K562 (cell line): Measurements from ENCODE around the gene ZBTB38. TPM values are rescaled to one million over a fixed set of nuclear protein-coding genes. Genes with fewer than 3 reads are reported as not detected.

Experiments
- ATAC-seq: fragments of 200-7000 bp; cut with Tn5 transposase; 3 replicates; pipeline ENCODE4 v1.9.1; 2020; ENCODE audit warnings: moderate library complexity
- BruUV-seq: library from RNA; stranded (reverse); fragments of 400-500 nt; replicated peaks from 2 replicates; lab custom pipeline; 2021; lab: Mats Ljungman, UMichigan
- CTCF ChIA-PET: fragments of 300-600 bp; formaldehyde crosslinking; extraction: SDS; loops from one replicate; lab custom pipeline; 2021; ENCODE audit warnings: low intra/inter-chr PET ratio; lab: Yijun Ruan, JAX
- POLR2A ChIA-PET: fragments of 300-600, 350-650 bp; sonication (Branson Sonifier 250); formaldehyde crosslinking; extraction: SDS; loops from one replicate; lab custom pipeline; 2021; ENCODE audit warnings: antibody characterized with exemption, inconsistent platforms; lab: Yijun Ruan, JAX
- DNase-seq, 4 experiments: peaks; one replicate each; pipeline versions ENCODE4 v3.0.0 to v3.0.0-alpha.2; 2011 to 2018; ENCODE audit warnings: low spot score in 3 of 4, mixed read lengths in 3 of 4; ENCODE audit errors: extremely low read depth in 1 of 4
- FAIRE-seq: peaks from 2 replicates; lab custom pipeline; 2011; peaks lifted over from hg19 to GRCh38; lab: Jason Lieb, UNC
- H2AFZ ChIP-seq: 2 replicates; pipeline ENCODE4 v1.6.0; 2011; ENCODE audit warnings: low read depth, low read length, control low read depth, inconsistent platforms
- H3K27ac ChIP-seq: fragments of 200-600 bp; 3 replicates; pipeline ENCODE4 v1.8.0; 2011; ENCODE audit warnings: low read depth, mild to moderate bottlenecking, control low read depth, inconsistent platforms, low read length, moderate library complexity, mixed read lengths; ENCODE audit errors: extremely low read depth
- H3K27me3 ChIP-seq, 2 experiments: fragments of 300-600 bp in 1 of 2; 2 replicates in 1 of 2; 3 replicates in 1 of 2; pipeline versions ENCODE4 v1.6.0 to v1.8.0; 2011; ENCODE audit warnings: inconsistent platforms in 2 of 2, low read length in 2 of 2, mild to moderate bottlenecking in 1 of 2, mixed read lengths in 1 of 2, moderate library complexity in 1 of 2; ENCODE audit not compliant: control insufficient read depth in 2 of 2, insufficient read depth in 2 of 2
- H3K36me3 ChIP-seq: fragments of 300-600 bp; 3 replicates; pipeline ENCODE4 v1.8.0; 2011; ENCODE audit warnings: mild to moderate bottlenecking, low read length, inconsistent platforms; ENCODE audit not compliant: control insufficient read depth, insufficient read depth
- H3K4me1 ChIP-seq, 2 experiments: fragments of 200-600 bp in 1 of 2; replicated peaks in 1 of 2; 2 replicates in 1 of 2; 3 replicates in 1 of 2; pipeline versions ENCODE4 v1.5.1 to v1.8.0; 2011; ENCODE audit warnings: inconsistent platforms in 2 of 2, low read length in 2 of 2, mild to moderate bottlenecking in 1 of 2, mixed read lengths in 1 of 2, moderate library complexity in 1 of 2; ENCODE audit not compliant: control insufficient read depth in 2 of 2, insufficient read depth in 2 of 2
- H3K4me2 ChIP-seq: 2 replicates; pipeline ENCODE4 v1.6.1; 2011; ENCODE audit warnings: low read length, control low read depth, inconsistent platforms, mixed read lengths; ENCODE audit not compliant: insufficient read depth
- H3K4me3 ChIP-seq: fragments of 200-600 bp; sonication (generic), shearing (Covaris generic); 2 replicates; pipeline ENCODE4 v1.5.1; 2016; ENCODE audit warnings: control low read depth, inconsistent platforms
- H3K79me2 ChIP-seq: fragments of 200-600 bp; 3 replicates; pipeline ENCODE4 v1.8.0; 2011; ENCODE audit warnings: low read length, inconsistent platforms; ENCODE audit not compliant: control insufficient read depth, insufficient read depth
- H3K9ac ChIP-seq, 2 experiments: 2 replicates each; pipeline versions ENCODE4 v1.6.0 to v1.6.1; 2011; ENCODE audit warnings: low read depth in 2 of 2, low read length in 2 of 2, control low read depth in 1 of 2, inconsistent platforms in 1 of 2, mild to moderate bottlenecking in 1 of 2, mixed read lengths in 1 of 2; ENCODE audit not compliant: insufficient read depth in 1 of 2
- H3K9me1 ChIP-seq: one replicate; pipeline ENCODE4 v1.6.0; 2011; ENCODE audit warnings: inconsistent platforms, mild to moderate bottlenecking, low read length, moderate library complexity; ENCODE audit not compliant: control insufficient read depth, insufficient read depth
- H3K9me3 ChIP-seq: replicated peaks from 2 replicates; pipeline ENCODE4 v1.5.1; 2011; ENCODE audit warnings: low read depth, low read length, inconsistent platforms; ENCODE audit not compliant: control insufficient read depth, insufficient read depth
- H4K20me1 ChIP-seq: replicated peaks from 2 replicates; pipeline ENCODE4 v1.6.1; 2011; ENCODE audit warnings: low read length, inconsistent platforms, mixed read lengths; ENCODE audit not compliant: control insufficient read depth, insufficient read depth
- EGR1 ChIP-seq: fragments of 450-650 bp; conservative IDR thresholded peaks from 2 replicates; pipeline ENCODE4 v1.6.1; 2017; ENCODE audit warnings: mild to moderate bottlenecking
- HEY1 ChIP-seq: fragments of 250-450 bp; sonication (Bioruptor Pico); IDR thresholded peaks from 2 replicates; pipeline ENCODE4 v1.5.0; 2020; ENCODE audit warnings: mild to moderate bottlenecking, moderate library complexity, borderline replicate concordance
- NR2C1 ChIP-seq, 2 experiments: fragments of 450-650 bp; IDR thresholded peaks; 2 replicates each; pipeline ENCODE4 v1.6.1; 2017; ENCODE audit warnings: mild to moderate bottlenecking in 2 of 2, antibody characterized with exemption in 1 of 2, inconsistent platforms in 1 of 2, missing compliant biosample characterization in 1 of 2, missing genetic modification characterization in 1 of 2
- RREB1 ChIP-seq: fragments of 250-450 bp; sonication (Bioruptor Pico); IDR thresholded peaks from 2 replicates; pipeline ENCODE4 v1.4.0; 2020
- SNIP1 ChIP-seq: fragments of 450-650 bp; IDR thresholded peaks from 2 replicates; pipeline ENCODE4 v1.7.1; 2017; ENCODE audit warnings: low read depth, mild to moderate bottlenecking
- TAF15 ChIP-seq: fragments of 200-400 bp; formaldehyde crosslinking; IDR thresholded peaks from 2 replicates; pipeline ENCODE4 v1.6.1; 2017; ENCODE audit warnings: mild to moderate bottlenecking, low read depth, low read length, moderate library complexity
- ZBTB49 ChIP-seq: sonication (generic); formaldehyde crosslinking; IDR thresholded peaks from 2 replicates; pipeline ENCODE4 v1.8.0; 2022; ENCODE audit warnings: missing genetic modification reagents, mild to moderate bottlenecking, borderline replicate concordance
- WGBS: fragments of 100-300 bp; shearing (Covaris generic); methylation state at CpG from one replicate; pipeline ENCODE4 v1.1.6; 2016; ENCODE audit warnings: low coverage, mixed read lengths; ENCODE audit not compliant: insufficient coverage; ENCODE audit errors: missing lambda C conversion rate; 5-methylcytosine and 5-hydroxymethylcytosine counted together
- in situ Hi-C: fragments of 300-500 bp; cut with MboI; formaldehyde crosslinking; loops from 4 replicates; pipeline ENCODE4 v1.15.0; 2018; ENCODE audit warnings: inconsistent platforms, mixed read lengths
- intact Hi-C: fragments of 100-400 bp; cut with micrococcal nuclease; formaldehyde crosslinking; loops from 2 replicates; pipeline ENCODE4 v1.14.2; 2022
- polyA plus RNA-seq, 8 experiments: library from polyadenylated mRNA; depleted of rRNA in 4 of 8; stranded (reverse) in 5 of 8; unstranded in 3 of 8; fragments of >200 nt; fragmentation: Nextera tagmentation in 2 of 8; fragmentation: Illumina TruSeq in 1 of 8; extraction: Ambion mirVana in 2 of 8; extraction: Trizol in 1 of 8; gene quantifications; 2 replicates each; pipeline versions ENCODE4 v1.2.1 to v1.2.3, GENCODE V29; 2011 to 2014; ENCODE audit warnings: inconsistent platforms in 1 of 8, missing spikeins in 1 of 8
- total RNA-seq, 7 experiments: library from RNA; depleted of rRNA in 6 of 7; stranded (reverse); fragments of >200 nt in 6 of 7; fragmentation: Illumina TruSeq in 2 of 7; extraction: Trizol in 2 of 7; gene quantifications; 2 replicates each; pipeline versions ENCODE4 v1.2.1 to v1.2.3, GENCODE V29; 2011 to 2021; ENCODE audit warnings: low replicate concordance in 1 of 7

The ZBTB38 gene
- total and polyA plus RNA-seq, 9 of the 15 experiments (the other 6 are each of a cell fraction or from before 2014, with no cell fraction given) = 12.1 to 39.4 (median 22.9) TPM

GRCh38 chr3:141345528-141345927, 22.8 kb upstream of the ZBTB38 start:
- Histone ChIP-seq H3K9ac (no peak overlapping the region), H3K9me1 (no peaks in the 10 kb centered on the region), H3K4me3 (no peak overlapping the region), H4K20me1 (no peaks in the 10 kb centered on the region), H3K4me2 (no peak overlapping the region), H3K79me2 (no peaks in the 10 kb centered on the region), H3K27ac (no peak overlapping the region), H3K9me3 (no peaks in the 10 kb centered on the region), H3K27me3 (no peaks in the 10 kb centered on the region), H3K4me1 (peaks cover 4 to 33% of the 10 kb centered on the region in 2 experiments; a peak in 4 of 5 replicates), H3K36me3 (no peaks in the 10 kb centered on the region), H2AFZ (no peak overlapping the region)
- 71% methylated on average over 2 of the region's 2 CpGs for WGBS
- BruUV-seq = no TSS peak
- ChIA-PET POLR2A (interaction anchor here (1.0 to 1.7 kb wide), 3 partner anchors 13 to 34 kb away, joined by 3 to 5 read pairs (median 4); no protein-coding TSS in a partner anchor), CTCF (no interaction called here)
- TF ChIP-seq NR2C1 (IDR thresholded peaks at IDR 0.05) (no peak), NR2C1 (tag; IDR thresholded peaks at IDR 0.05) (0 out of 2 replicates have a peak, but pooled peaks have one; percentile 21), ZBTB49 (CRISPR knock-in tag) (no peak), TAF15 (no peak), HEY1 (CRISPR knock-in tag) (no peak), EGR1 (peak; percentile 29; the same call in 1 of the 2 replicates), SNIP1 (no peak), RREB1 (CRISPR knock-in tag) (no peak)
- in situ Hi-C loops (no loop called here), intact Hi-C loops (no loop called here)
- ATAC-seq = no peak
- DNase-seq = no peak
- FAIRE-seq = no peak
